ENCODE data around the gene DEFB124. TPM values are rescaled to one million over a fixed set of nuclear protein-coding genes. Genes with fewer than 3 reads are reported as not detected.

The DEFB124 gene
- total RNA-seq, 1 donor from 2014 or later, result not detected

- peaks cover 1% of the 10 kb centered on the region for H3K27me3 Mint-ChIP-seq (ENCODE audit: unreplicated experiment)
- H3K9me3 Mint-ChIP-seq (ENCODE audit: unreplicated experiment), result no peaks in the 10 kb centered on the region
- no peaks in the 10 kb centered on the region for H3K36me3 Mint-ChIP-seq (ENCODE audit: unreplicated experiment)
- H3K4me3 Mint-ChIP-seq (ENCODE audit: unreplicated experiment), result no peak overlapping the region
- DNase-seq, result no peak
- H3K27ac Mint-ChIP-seq (ENCODE audit: unreplicated experiment), result no peak overlapping the region
- no peak for TF ChIP-seq CTCF (IDR thresholded peaks at IDR 0.05; ENCODE audit: partially characterized antibody, unreplicated experiment)
- no peaks in the 10 kb centered on the region for H3K4me1 Mint-ChIP-seq (ENCODE audit: low read depth, unreplicated experiment)
Measured at GRCh38 chr20:31415653-31416052, 59.3 kb downstream of the DEFB124 start.

Other genes with a start within 250 kb of the DEFB124 start
- 7.8 TPM for gene DEFB115, start 217.5 kb downstream of the DEFB124 start, total RNA-seq (ENCODE audit: unreplicated experiment)
- gene DEFB116, start 166.5 kb downstream of the DEFB124 start, total RNA-seq (ENCODE audit: unreplicated experiment), result not detected
- gene DEFB118, start 106.5 kb downstream of the DEFB124 start, total RNA-seq (ENCODE audit: unreplicated experiment), result not detected
- not detected for gene DEFB119, start 84.5 kb downstream of the DEFB124 start, total RNA-seq (ENCODE audit: unreplicated experiment)
- gene DEFB121, start 68.9 kb downstream of the DEFB124 start, total RNA-seq (ENCODE audit: unreplicated experiment), result not detected
- not detected for gene DEFB123, start 34.5 kb downstream of the DEFB124 start, total RNA-seq (ENCODE audit: unreplicated experiment)
- 2.8 TPM for gene REM1, start 161 bp upstream of the DEFB124 start, total RNA-seq (ENCODE audit: unreplicated experiment)
- 320 TPM for gene HM13, start 39.3 kb upstream of the DEFB124 start, total RNA-seq (ENCODE audit: unreplicated experiment)
- gene ID1, start 130.2 kb upstream of the DEFB124 start, total RNA-seq (ENCODE audit: unreplicated experiment), result 92.0 TPM
- gene COX4I2, start 162.8 kb upstream of the DEFB124 start, total RNA-seq (ENCODE audit: unreplicated experiment), result not detected
- 136 TPM for gene BCL2L1, start 247.7 kb upstream of the DEFB124 start, total RNA-seq (ENCODE audit: unreplicated experiment)

Measured in glutamatergic neuron (in vitro differentiated cells).